A549 (cell line): ENCODE measurements around the gene TTC34.

ENCODE experiments used
- CTCF ChIP-seq: fragments of >200 bp; sonication (Bioruptor Twin); formaldehyde crosslinking; IDR thresholded peaks from 3 replicates; pipeline ENCODE4 v1.5.1; 2016
- ELK1 ChIP-seq: fragments of 150-350 bp; IDR thresholded peaks from 2 replicates; pipeline ENCODE4 v1.6.1; 2014; ENCODE audit warnings: low read depth, mild to moderate bottlenecking, low read length
- EP300 ChIP-seq, 2 experiments: fragments of >200 bp; sonication (Bioruptor Twin); formaldehyde crosslinking; IDR thresholded peaks; 2 replicates in 1 of 2; 3 replicates in 1 of 2; pipeline ENCODE4 v1.6.1; 2016 to 2017
- JUN ChIP-seq, 2 experiments: fragments of >200 bp; sonication (Bioruptor Twin); formaldehyde crosslinking; IDR thresholded peaks; 2 replicates in 1 of 2; 3 replicates in 1 of 2; pipeline ENCODE4 v1.6.1; 2016 to 2017
- JUNB ChIP-seq: fragments of >200 bp; sonication (Bioruptor Twin); formaldehyde crosslinking; IDR thresholded peaks from 2 replicates; pipeline ENCODE4 v1.6.1; 2016
- MAFK ChIP-seq: fragments of 450-650 bp; IDR thresholded peaks from 2 replicates; pipeline ENCODE4 v1.6.1; 2014; ENCODE audit not compliant: partially characterized antibody
- MAX ChIP-seq: IDR thresholded peaks from 2 replicates; pipeline ENCODE4 v1.6.1; 2012
- POLR2A ChIP-seq: IDR thresholded peaks from 2 replicates; pipeline ENCODE4 v1.6.1; 2012; ENCODE audit warnings: mild to moderate bottlenecking, low read length
- ZSCAN20 ChIP-seq: fragments of 250-450 bp; sonication (Bioruptor Pico); IDR thresholded peaks from 2 replicates; pipeline ENCODE4 v1.8.0; 2022; ENCODE audit warnings: mild to moderate bottlenecking, moderate library complexity

- no peak for TF ChIP-seq CTCF
- TF ChIP-seq POLR2A, result no peak
- no peak for TF ChIP-seq MAX
- no peak for TF ChIP-seq JUN (IDR thresholded peaks at IDR 0.05)
- no peak for TF ChIP-seq JUNB
- no peak for TF ChIP-seq ZSCAN20 (CRISPR knock-in tag)
- no peak for TF ChIP-seq ELK1
- TF ChIP-seq MAFK, result no peak
- no peak for TF ChIP-seq EP300 (IDR thresholded peaks at IDR 0.05)
Measured at GRCh38 chr1:2809656-2810055, 8.2 kb upstream of the TTC34 start.
